ENCODE data around the gene IGSF9B.

DNA sequence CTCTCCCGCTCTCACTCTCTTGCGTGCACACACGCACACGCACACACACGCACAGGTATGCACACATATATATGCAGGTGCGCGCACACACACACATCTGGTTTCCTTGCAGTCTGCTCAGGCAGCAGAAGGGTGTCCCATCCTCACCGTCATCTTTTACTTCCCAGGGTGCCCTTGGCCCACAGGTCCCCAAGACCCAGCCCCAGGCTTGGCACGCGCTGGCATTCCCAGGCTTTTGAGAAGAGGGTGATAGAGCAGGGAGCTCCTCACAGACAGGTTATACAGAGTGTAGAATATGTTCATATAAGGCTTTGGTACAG, 59.5 kb downstream of the IGSF9B start:
- TF ChIP-seq, protein P1, sequence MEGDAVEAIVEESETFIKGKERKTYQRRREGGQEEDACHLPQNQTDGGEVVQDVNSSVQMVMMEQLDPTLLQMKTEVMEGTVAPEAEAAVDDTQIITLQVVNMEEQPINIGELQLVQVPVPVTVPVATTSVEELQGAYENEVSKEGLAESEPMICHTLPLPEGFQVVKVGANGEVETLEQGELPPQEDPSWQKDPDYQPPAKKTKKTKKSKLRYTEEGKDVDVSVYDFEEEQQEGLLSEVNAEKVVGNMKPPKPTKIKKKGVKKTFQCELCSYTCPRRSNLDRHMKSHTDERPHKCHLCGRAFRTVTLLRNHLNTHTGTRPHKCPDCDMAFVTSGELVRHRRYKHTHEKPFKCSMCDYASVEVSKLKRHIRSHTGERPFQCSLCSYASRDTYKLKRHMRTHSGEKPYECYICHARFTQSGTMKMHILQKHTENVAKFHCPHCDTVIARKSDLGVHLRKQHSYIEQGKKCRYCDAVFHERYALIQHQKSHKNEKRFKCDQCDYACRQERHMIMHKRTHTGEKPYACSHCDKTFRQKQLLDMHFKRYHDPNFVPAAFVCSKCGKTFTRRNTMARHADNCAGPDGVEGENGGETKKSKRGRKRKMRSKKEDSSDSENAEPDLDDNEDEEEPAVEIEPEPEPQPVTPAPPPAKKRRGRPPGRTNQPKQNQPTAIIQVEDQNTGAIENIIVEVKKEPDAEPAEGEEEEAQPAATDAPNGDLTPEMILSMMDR (IDR thresholded peaks at IDR 0.05 in 2 of 3, conservative IDR thresholded peaks at IDR 0.05 in 1 of 3; ENCODE audit: control insufficient read depth in 2 of 3, extremely low read depth in 1 of 3, insufficient read depth in 1 of 3, low read depth in 3 of 3, low read length in 3 of 3): no peak
- no peak for TF ChIP-seq NR2C2 (IDR thresholded peaks at IDR 0.05; ENCODE audit: borderline replicate concordance, control insufficient read depth, insufficient read length, low read depth)
- TF ChIP-seq ATF7 (IDR thresholded peaks at IDR 0.05; ENCODE audit: low read depth): no peak
